Neural cell (in vitro differentiated cells): ENCODE measurements around the gene PHLDA1.

Experiments
- RAD21 ChIP-seq: fragments of 450-650 bp; conservative IDR thresholded peaks from 2 replicates; pipeline ENCODE4 v1.6.1; 2014; ENCODE audit warnings: antibody characterized with exemption, mild to moderate bottlenecking, moderate library complexity
- TF ChIP-seq, protein P1 (sequence below): fragments of 450-650 bp; IDR thresholded peaks from 2 replicates; pipeline ENCODE4 v1.5.1; 2014; ENCODE audit warnings: antibody characterized with exemption, mild to moderate bottlenecking, moderate library complexity; ENCODE audit not compliant: poor library complexity, severe bottlenecking

GRCh38 chr12:76057326-76057725 lies 25.8 kb upstream of the PHLDA1 start:
- TF ChIP-seq, protein P1, sequence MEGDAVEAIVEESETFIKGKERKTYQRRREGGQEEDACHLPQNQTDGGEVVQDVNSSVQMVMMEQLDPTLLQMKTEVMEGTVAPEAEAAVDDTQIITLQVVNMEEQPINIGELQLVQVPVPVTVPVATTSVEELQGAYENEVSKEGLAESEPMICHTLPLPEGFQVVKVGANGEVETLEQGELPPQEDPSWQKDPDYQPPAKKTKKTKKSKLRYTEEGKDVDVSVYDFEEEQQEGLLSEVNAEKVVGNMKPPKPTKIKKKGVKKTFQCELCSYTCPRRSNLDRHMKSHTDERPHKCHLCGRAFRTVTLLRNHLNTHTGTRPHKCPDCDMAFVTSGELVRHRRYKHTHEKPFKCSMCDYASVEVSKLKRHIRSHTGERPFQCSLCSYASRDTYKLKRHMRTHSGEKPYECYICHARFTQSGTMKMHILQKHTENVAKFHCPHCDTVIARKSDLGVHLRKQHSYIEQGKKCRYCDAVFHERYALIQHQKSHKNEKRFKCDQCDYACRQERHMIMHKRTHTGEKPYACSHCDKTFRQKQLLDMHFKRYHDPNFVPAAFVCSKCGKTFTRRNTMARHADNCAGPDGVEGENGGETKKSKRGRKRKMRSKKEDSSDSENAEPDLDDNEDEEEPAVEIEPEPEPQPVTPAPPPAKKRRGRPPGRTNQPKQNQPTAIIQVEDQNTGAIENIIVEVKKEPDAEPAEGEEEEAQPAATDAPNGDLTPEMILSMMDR: no peak
- no peak for TF ChIP-seq RAD21
